ENCODE data around the gene SMIM32. TPM values are rescaled to one million over a fixed set of nuclear protein-coding genes. Genes with fewer than 3 reads are reported as not detected.

The SMIM32 gene
- total and polyA plus RNA-seq, 7 experiments from 2014 or later, result not detected

- peaks cover 0 to 5% (median 0%) of the 10 kb centered on the region in 11 donors for H3K9me3 Mint-ChIP-seq
- intact Hi-C loops (cut with micrococcal nuclease), result no loop called here
- Histone ChIP-seq H3K27me3 (ENCODE audit: control insufficient read depth in 2 of 2, insufficient read depth in 2 of 2, low read length in 2 of 2) (no peaks in the 10 kb centered on the region), H3K4me3 (ENCODE audit: low read length) (no peak overlapping the region), H3K27ac (ENCODE audit: low read depth, low read length) (no peak overlapping the region), H3K4me1 (ENCODE audit: control insufficient read depth in 2 of 2, insufficient read depth in 2 of 2, low read length in 2 of 2) (no peaks in the 10 kb centered on the region), H3K9me3 (ENCODE audit: control insufficient read depth in 2 of 3, low read length in 3 of 3) (no peaks in the 10 kb centered on the region), H3K36me3 (ENCODE audit: control insufficient read depth in 2 of 3, insufficient read depth in 3 of 3, low read length in 3 of 3) (no peaks in the 10 kb centered on the region)
- DNase-seq (no peak), ATAC-seq (no peak)
- H3K36me3 Mint-ChIP-seq, result no peaks in the 10 kb centered on the region
- no peak overlapping the region for H3K4me3 Mint-ChIP-seq
- peaks cover 0 to 4% (median 0%) of the 10 kb centered on the region in 7 donors for H3K4me1 Mint-ChIP-seq
- no peak overlapping the region for H3K27ac Mint-ChIP-seq
- ChIA-PET POLR2A (no interaction called here), CTCF (no interaction called here)
- peaks cover 0 to 6% (median 0%) of the 10 kb centered on the region in 5 donors for H3K27me3 Mint-ChIP-seq
Measured at GRCh38 chr5:136143763-136144162, 49.2 kb downstream of the SMIM32 start.

GRCh38 chr5:136143312-136143711 lies 49.6 kb downstream of the SMIM32 start:
- intact Hi-C loops (cut with micrococcal nuclease), result no loop called here
- no peak overlapping the region for H3K27ac ChIP-seq (ENCODE audit: low read depth, low read length)
- Mint-ChIP-seq H3K27ac (no peak overlapping the region), H3K4me3 (no peak overlapping the region), H3K4me1 (peaks cover 0 to 4% (median 0%) of the 10 kb centered on the region in 7 donors), H3K27me3 (peaks cover 0 to 6% (median 0%) of the 10 kb centered on the region in 5 donors), H3K9me3 (peaks cover 0 to 5% (median 0%) of the 10 kb centered on the region in 11 donors), H3K36me3 (no peaks in the 10 kb centered on the region)
- no peaks in the 10 kb centered on the region for H3K27me3 ChIP-seq (ENCODE audit: control insufficient read depth in 2 of 2, insufficient read depth in 2 of 2, low read length in 2 of 2)
- no peaks in the 10 kb centered on the region for H3K4me1 ChIP-seq (ENCODE audit: control insufficient read depth in 2 of 2, insufficient read depth in 2 of 2, low read length in 2 of 2)
- POLR2A ChIA-PET, result no interaction called here
- H3K36me3 ChIP-seq (ENCODE audit: control insufficient read depth in 2 of 3, insufficient read depth in 3 of 3, low read length in 3 of 3), result no peaks in the 10 kb centered on the region
- CTCF ChIA-PET, result no interaction called here
- no peaks in the 10 kb centered on the region for H3K9me3 ChIP-seq (ENCODE audit: control insufficient read depth in 2 of 3, low read length in 3 of 3)
- ATAC-seq, result no peak
- DNase-seq, result no peak
- H3K4me3 ChIP-seq (ENCODE audit: low read length), result no peak overlapping the region

- H3K27ac ChIP-seq (ENCODE audit: low read depth, low read length), result no peak overlapping the region
- Mint-ChIP-seq H3K4me3 (no peak overlapping the region), H3K27me3 (peaks cover 0 to 18% (median 6%) of the 10 kb centered on the region in 5 donors), H3K27ac (no peak overlapping the region), H3K36me3 (no peaks in the 10 kb centered on the region), H3K9me3 (peaks cover 0 to 5% (median 0%) of the 10 kb centered on the region in 11 donors), H3K4me1 (peaks cover 0 to 13% (median 0%) of the 10 kb centered on the region in 7 donors)
- intact Hi-C loops (cut with micrococcal nuclease), result no loop called here
- DNase-seq (no peak), ATAC-seq (no peak)
- H3K9me3 ChIP-seq (ENCODE audit: control insufficient read depth in 2 of 3, low read length in 3 of 3), result no peaks in the 10 kb centered on the region
- no peaks in the 10 kb centered on the region for H3K27me3 ChIP-seq (ENCODE audit: control insufficient read depth in 2 of 2, insufficient read depth in 2 of 2, low read length in 2 of 2)
- H3K4me3 ChIP-seq (ENCODE audit: low read length), result no peak overlapping the region
- no peaks in the 10 kb centered on the region for H3K36me3 ChIP-seq (ENCODE audit: control insufficient read depth in 2 of 3, insufficient read depth in 3 of 3, low read length in 3 of 3)
- ChIA-PET CTCF (no interaction called here), POLR2A (no interaction called here)
- H3K4me1 ChIP-seq (ENCODE audit: control insufficient read depth in 2 of 2, insufficient read depth in 2 of 2, low read length in 2 of 2), result no peaks in the 10 kb centered on the region
Measured at GRCh38 chr5:136141561-136141960, 51.4 kb downstream of the SMIM32 start.

Other genes starting within 250 kb of the SMIM32 start
- gene LECT2, start 238.2 kb downstream of the SMIM32 start, total RNA-seq, result not detected
- not detected for gene LECT2, start 238.2 kb downstream of the SMIM32 start, polyA plus RNA-seq
- 100 to 1,000 TPM in 1 of 5 experiments, 10 to 100 TPM in 3, not detected in 1; 18.1 to 167 (median 20.5) TPM for gene TGFBI, start 164.2 kb downstream of the SMIM32 start, total RNA-seq
- under 1 TPM; 0.07 to 0.32 TPM for gene TGFBI, start 164.2 kb downstream of the SMIM32 start, polyA plus RNA-seq
- 10 to 100 TPM in 2 of 5 experiments, 1 to 10 TPM in 3; 1.8 to 17.6 (median 9.0) TPM for gene SMAD5, start 60.3 kb downstream of the SMIM32 start, total RNA-seq
- gene SMAD5, start 60.3 kb downstream of the SMIM32 start, polyA plus RNA-seq, result 1 to 10 TPM; 5.0 to 7.2 TPM
- gene TRPC7, start 172.4 kb upstream of the SMIM32 start, total RNA-seq, result not detected
- not detected for gene TRPC7, start 172.4 kb upstream of the SMIM32 start, polyA plus RNA-seq

All from naive thymus-derived CD4-positive, alpha-beta T cell (primary cell).